ENCODE data around the gene ZBTB46. TPM values are rescaled to one million over a fixed set of nuclear protein-coding genes. Genes with fewer than 3 reads are reported as not detected.

The ZBTB46 gene
- total and polyA plus RNA-seq, 5 donors: 6.7 to 18.1 (median 15.8) TPM

DNA sequence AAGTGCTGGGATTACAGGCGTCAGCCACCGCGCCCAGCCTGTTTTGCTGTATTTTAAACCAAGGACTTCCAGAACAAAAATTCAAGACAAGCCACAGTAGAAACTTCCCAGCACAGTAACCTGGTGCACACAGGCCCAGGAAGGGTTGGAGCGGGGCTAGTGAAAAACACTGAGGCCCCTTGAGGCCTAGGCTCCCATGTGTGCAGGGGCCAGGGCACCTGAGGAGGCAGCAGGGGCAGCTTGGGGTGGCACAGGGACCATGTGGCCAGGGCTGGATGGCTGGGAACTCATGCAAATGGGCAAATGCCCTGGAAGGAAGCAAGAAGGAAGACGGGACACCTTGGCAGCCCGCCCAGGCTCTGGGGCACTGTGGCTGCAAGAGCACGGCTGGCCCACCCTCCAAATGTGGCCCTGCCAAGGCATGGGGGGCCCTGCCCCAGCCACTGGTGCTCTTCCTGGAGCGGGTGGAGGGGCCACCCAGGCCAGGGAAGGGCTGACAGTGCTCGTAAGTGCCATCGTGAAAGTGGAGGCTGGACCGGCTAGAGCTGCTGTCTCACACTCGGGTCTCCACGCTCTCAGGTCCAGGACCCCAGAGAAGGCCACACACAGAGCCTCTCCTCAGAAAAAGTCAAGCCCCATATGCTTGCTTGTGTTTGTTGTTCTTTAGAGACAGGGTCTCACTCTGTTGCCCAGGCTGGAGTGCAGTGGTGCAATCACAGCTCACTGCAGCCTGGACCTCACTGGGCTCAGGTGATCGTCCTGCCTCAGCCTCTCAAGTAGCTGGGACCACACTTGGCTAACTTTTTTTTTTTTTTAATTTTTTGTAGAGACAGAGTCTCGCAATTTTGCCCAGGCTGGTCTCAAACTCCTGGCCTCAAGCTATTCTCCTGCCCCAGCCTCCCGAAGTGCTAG lies 81.2 kb downstream of the ZBTB46 start:
- Histone ChIP-seq H3K4me3 (ENCODE audit: low read length) (no peak overlapping the region), H3K4me1 (ENCODE audit: control insufficient read depth, insufficient read depth, low read length) (no peaks in the 10 kb centered on the region), H3K27ac (ENCODE audit: low read length) (no peak overlapping the region), H3K27me3 (ENCODE audit: control insufficient read depth, insufficient read depth) (no peaks in the 10 kb centered on the region), H3K9me3 (ENCODE audit: control insufficient read depth, low read length) (no peaks in the 10 kb centered on the region)
- ATAC-seq (no peak), DNase-seq (peak in 2 of 3 donors; percentile 69 to 73)
- 91% methylated on average over 16 of the region's 16 CpGs for WGBS
- intact Hi-C loops (cut with DNase I): loop anchor here in 1 of 4 donors (10.0 kb wide), 1 partner anchor 205 kb away; the partner anchor contains the start of gene SRMS

DNA sequence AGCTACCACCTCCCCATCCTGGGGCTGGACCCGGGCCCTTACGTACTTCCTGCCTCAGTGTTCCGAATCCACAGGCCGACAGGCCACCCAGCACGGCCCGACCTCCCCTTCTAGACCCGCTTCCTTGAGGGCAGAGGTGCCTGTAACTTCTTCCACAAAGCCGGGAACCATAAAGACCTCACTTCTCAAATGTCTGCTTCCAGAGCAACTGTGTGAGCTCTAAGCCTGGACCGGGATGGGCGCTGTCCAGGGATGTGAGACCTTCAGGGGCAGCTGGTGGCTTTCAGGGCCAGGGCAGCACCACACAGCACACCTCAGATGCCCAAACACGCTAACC lies 82.2 kb downstream of the ZBTB46 start:
- no peaks in the 10 kb centered on the region for H3K9me3 ChIP-seq (ENCODE audit: control insufficient read depth, low read length)
- WGBS: 91% methylated on average over 11 of the region's 11 CpGs
- DNase-seq: no peak
- H3K4me3 ChIP-seq (ENCODE audit: low read length): no peak overlapping the region
- no peaks in the 10 kb centered on the region for H3K27me3 ChIP-seq (ENCODE audit: control insufficient read depth, insufficient read depth)
- intact Hi-C loops (cut with DNase I): no loop called here
- no peak overlapping the region for H3K27ac ChIP-seq (ENCODE audit: low read length)
- no peaks in the 10 kb centered on the region for H3K4me1 ChIP-seq (ENCODE audit: control insufficient read depth, insufficient read depth, low read length)
- ATAC-seq: no peak

- H3K4me3 ChIP-seq (ENCODE audit: low read length): no peak overlapping the region
- DNase-seq (peak in 1 of 3 donors; percentile 64), ATAC-seq (no peak)
- intact Hi-C loops (cut with DNase I): no loop called here
- no peaks in the 10 kb centered on the region for H3K27me3 ChIP-seq (ENCODE audit: control insufficient read depth, insufficient read depth)
- WGBS: 73% methylated on average over 20 of the region's 20 CpGs
- no peaks in the 10 kb centered on the region for H3K9me3 ChIP-seq (ENCODE audit: control insufficient read depth, low read length)
- no peaks in the 10 kb centered on the region for H3K4me1 ChIP-seq (ENCODE audit: control insufficient read depth, insufficient read depth, low read length)
- no peak overlapping the region for H3K27ac ChIP-seq (ENCODE audit: low read length)
These were observed 82.8 kb downstream of the ZBTB46 start for GRCh38 chr20:63748070-63748933.

DNA sequence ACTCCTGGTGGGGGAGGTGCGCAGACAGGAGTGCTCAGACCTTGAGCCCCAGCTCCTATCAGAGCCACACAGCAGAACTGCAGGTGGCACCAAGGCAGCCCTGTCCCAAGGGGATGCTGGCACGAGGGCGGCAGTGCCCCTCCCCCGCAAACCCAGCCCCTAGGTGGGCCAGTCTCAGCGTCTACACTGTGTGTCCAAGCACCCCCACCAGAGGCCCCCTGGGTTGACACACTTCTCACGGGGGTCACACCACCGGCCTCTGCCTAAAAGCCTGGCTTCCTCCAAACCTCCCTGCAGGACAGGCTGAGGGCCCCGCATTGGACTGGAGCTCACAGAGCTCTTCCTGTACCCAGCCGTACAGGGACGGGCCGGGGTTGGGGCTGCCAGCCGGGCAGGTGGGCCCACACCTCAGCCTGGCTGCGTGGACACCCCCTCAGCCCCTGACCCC lies 83.4 kb downstream of the ZBTB46 start:
- ATAC-seq: no peak
- H3K4me1 ChIP-seq (ENCODE audit: control insufficient read depth, insufficient read depth, low read length): no peaks in the 10 kb centered on the region
- H3K4me3 ChIP-seq (ENCODE audit: low read length): no peak overlapping the region
- H3K27ac ChIP-seq (ENCODE audit: low read length): no peak overlapping the region
- peak in 2 of 3 donors; percentile 58 to 62 for DNase-seq
- no peaks in the 10 kb centered on the region for H3K9me3 ChIP-seq (ENCODE audit: control insufficient read depth, low read length)
- H3K27me3 ChIP-seq (ENCODE audit: control insufficient read depth, insufficient read depth): no peaks in the 10 kb centered on the region
- WGBS: 77% methylated on average over 13 of the region's 13 CpGs
- intact Hi-C loops (cut with DNase I): no loop called here

- intact Hi-C loops (cut with DNase I): no loop called here
- Histone ChIP-seq H3K4me1 (ENCODE audit: control insufficient read depth, insufficient read depth, low read length) (no peaks in the 10 kb centered on the region), H3K4me3 (ENCODE audit: low read length) (no peak overlapping the region), H3K27me3 (ENCODE audit: control insufficient read depth, insufficient read depth) (no peaks in the 10 kb centered on the region), H3K9me3 (ENCODE audit: control insufficient read depth, low read length) (no peaks in the 10 kb centered on the region), H3K27ac (ENCODE audit: low read length) (no peak overlapping the region)
- ATAC-seq: no peak
- DNase-seq: peak in 1 of 3 donors; percentile 59
- 93% methylated on average over 47 of the region's 47 CpGs for WGBS
These were observed 84.2 kb downstream of the ZBTB46 start for GRCh38 chr20:63746751-63747315.

- ATAC-seq (no peak), DNase-seq (peak in 1 of 3 donors; percentile 64)
- Histone ChIP-seq H3K27me3 (ENCODE audit: control insufficient read depth, insufficient read depth) (no peaks in the 10 kb centered on the region), H3K4me1 (ENCODE audit: control insufficient read depth, insufficient read depth, low read length) (peaks cover 5% of the 10 kb centered on the region), H3K4me3 (ENCODE audit: low read length) (no peak overlapping the region), H3K27ac (ENCODE audit: low read length) (no peak overlapping the region), H3K9me3 (ENCODE audit: control insufficient read depth, low read length) (no peaks in the 10 kb centered on the region)
- intact Hi-C loops (cut with DNase I): no loop called here
- 90% methylated on average over 26 of the region's 26 CpGs for WGBS
These were observed 84.9 kb downstream of the ZBTB46 start for GRCh38 chr20:63745961-63746731.

DNA sequence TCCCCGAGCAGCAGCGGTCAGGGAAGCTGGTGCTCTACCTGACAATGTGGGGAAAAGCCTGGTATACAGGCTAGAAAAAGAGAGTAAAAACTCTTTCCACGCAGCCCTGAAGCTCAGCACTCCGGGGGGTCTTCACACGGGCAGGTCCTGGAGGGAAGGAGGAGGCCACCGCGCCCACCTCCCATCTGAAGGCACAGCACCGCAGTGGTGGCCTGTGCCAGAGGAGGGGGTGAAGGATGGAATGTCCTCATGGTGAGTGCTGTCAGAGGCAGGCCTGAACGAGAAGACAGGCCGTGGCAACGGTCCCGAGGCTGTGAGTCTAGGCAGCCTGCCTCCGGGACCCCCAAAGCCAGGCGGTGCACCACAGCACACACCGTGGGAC lies 85.6 kb downstream of the ZBTB46 start:
- Histone ChIP-seq H3K4me1 (ENCODE audit: control insufficient read depth, insufficient read depth, low read length) (peaks cover 5% of the 10 kb centered on the region), H3K9me3 (ENCODE audit: control insufficient read depth, low read length) (no peaks in the 10 kb centered on the region), H3K27ac (ENCODE audit: low read length) (no peak overlapping the region), H3K4me3 (ENCODE audit: low read length) (no peak overlapping the region), H3K27me3 (ENCODE audit: control insufficient read depth, insufficient read depth) (no peaks in the 10 kb centered on the region)
- ATAC-seq: no peak
- intact Hi-C loops (cut with DNase I): no loop called here
- WGBS: 74% methylated on average over 15 of the region's 15 CpGs
- DNase-seq: peak in 1 of 3 donors; percentile 43

GRCh38 chr20:63744574-63745423 lies 86.3 kb downstream of the ZBTB46 start:
- Histone ChIP-seq H3K27ac (ENCODE audit: low read length) (no peak overlapping the region), H3K27me3 (ENCODE audit: control insufficient read depth, insufficient read depth) (no peaks in the 10 kb centered on the region), H3K4me1 (ENCODE audit: control insufficient read depth, insufficient read depth, low read length) (peaks cover 5% of the 10 kb centered on the region), H3K9me3 (ENCODE audit: control insufficient read depth, low read length) (no peaks in the 10 kb centered on the region), H3K4me3 (ENCODE audit: low read length) (no peak overlapping the region)
- intact Hi-C loops (cut with DNase I): no loop called here
- 77% methylated on average over 25 of the region's 25 CpGs for WGBS
- DNase-seq (peak in 1 of 3 donors; percentile 47), ATAC-seq (no peak)

- Histone ChIP-seq H3K27ac (ENCODE audit: low read length) (no peak overlapping the region), H3K9me3 (ENCODE audit: control insufficient read depth, low read length) (no peaks in the 10 kb centered on the region), H3K4me3 (ENCODE audit: low read length) (no peak overlapping the region), H3K27me3 (ENCODE audit: control insufficient read depth, insufficient read depth) (no peaks in the 10 kb centered on the region), H3K4me1 (ENCODE audit: control insufficient read depth, insufficient read depth, low read length) (peaks cover 5% of the 10 kb centered on the region)
- intact Hi-C loops (cut with DNase I): no loop called here
- no peak for ATAC-seq
- WGBS: 70% methylated on average over 4 of the region's 4 CpGs
- DNase-seq: no peak
These were observed 86.9 kb downstream of the ZBTB46 start for GRCh38 chr20:63744158-63744557.
